ENCODE results near the gene APBA1.

APBA1 gene

GRCh38 chr9:69593756-69594155 is 78.4 kb downstream of the APBA1 start:
- TF ChIP-seq PATZ1 (CRISPR knock-in tag; IDR thresholded peaks at IDR 0.05; ENCODE audit: borderline replicate concordance) (no peak), RARB (CRISPR knock-in tag; IDR thresholded peaks at IDR 0.05) (no peak), CREB5 (CRISPR knock-in tag; IDR thresholded peaks at IDR 0.05; ENCODE audit: low read depth) (no peak), ZNF8 (CRISPR knock-in tag; IDR thresholded peaks at IDR 0.05) (no peak), ISL1 (CRISPR knock-in tag; IDR thresholded peaks at IDR 0.05) (no peak), TOX (CRISPR knock-in tag; IDR thresholded peaks at IDR 0.05; ENCODE audit: borderline replicate concordance) (no peak)
- TF ChIP-seq, protein P1, sequence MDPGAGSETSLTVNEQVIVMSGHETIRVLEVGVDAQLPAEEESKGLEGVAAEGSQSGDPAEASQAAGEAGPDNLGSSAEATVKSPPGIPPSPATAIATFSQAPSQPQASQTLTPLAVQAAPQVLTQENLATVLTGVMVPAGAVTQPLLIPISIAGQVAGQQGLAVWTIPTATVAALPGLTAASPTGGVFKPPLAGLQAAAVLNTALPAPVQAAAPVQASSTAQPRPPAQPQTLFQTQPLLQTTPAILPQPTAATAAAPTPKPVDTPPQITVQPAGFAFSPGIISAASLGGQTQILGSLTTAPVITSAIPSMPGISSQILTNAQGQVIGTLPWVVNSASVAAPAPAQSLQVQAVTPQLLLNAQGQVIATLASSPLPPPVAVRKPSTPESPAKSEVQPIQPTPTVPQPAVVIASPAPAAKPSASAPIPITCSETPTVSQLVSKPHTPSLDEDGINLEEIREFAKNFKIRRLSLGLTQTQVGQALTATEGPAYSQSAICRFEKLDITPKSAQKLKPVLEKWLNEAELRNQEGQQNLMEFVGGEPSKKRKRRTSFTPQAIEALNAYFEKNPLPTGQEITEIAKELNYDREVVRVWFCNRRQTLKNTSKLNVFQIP (CRISPR knock-in tag; IDR thresholded peaks at IDR 0.05; ENCODE audit: borderline replicate concordance, low read depth), result no peak
- TF ChIP-seq, protein P2, sequence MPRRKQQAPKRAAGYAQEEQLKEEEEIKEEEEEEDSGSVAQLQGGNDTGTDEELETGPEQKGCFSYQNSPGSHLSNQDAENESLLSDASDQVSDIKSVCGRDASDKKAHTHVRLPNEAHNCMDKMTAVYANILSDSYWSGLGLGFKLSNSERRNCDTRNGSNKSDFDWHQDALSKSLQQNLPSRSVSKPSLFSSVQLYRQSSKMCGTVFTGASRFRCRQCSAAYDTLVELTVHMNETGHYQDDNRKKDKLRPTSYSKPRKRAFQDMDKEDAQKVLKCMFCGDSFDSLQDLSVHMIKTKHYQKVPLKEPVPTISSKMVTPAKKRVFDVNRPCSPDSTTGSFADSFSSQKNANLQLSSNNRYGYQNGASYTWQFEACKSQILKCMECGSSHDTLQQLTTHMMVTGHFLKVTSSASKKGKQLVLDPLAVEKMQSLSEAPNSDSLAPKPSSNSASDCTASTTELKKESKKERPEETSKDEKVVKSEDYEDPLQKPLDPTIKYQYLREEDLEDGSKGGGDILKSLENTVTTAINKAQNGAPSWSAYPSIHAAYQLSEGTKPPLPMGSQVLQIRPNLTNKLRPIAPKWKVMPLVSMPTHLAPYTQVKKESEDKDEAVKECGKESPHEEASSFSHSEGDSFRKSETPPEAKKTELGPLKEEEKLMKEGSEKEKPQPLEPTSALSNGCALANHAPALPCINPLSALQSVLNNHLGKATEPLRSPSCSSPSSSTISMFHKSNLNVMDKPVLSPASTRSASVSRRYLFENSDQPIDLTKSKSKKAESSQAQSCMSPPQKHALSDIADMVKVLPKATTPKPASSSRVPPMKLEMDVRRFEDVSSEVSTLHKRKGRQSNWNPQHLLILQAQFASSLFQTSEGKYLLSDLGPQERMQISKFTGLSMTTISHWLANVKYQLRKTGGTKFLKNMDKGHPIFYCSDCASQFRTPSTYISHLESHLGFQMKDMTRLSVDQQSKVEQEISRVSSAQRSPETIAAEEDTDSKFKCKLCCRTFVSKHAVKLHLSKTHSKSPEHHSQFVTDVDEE (CRISPR knock-in tag; IDR thresholded peaks at IDR 0.05), result no peak
- no peak for ATAC-seq

DNA sequence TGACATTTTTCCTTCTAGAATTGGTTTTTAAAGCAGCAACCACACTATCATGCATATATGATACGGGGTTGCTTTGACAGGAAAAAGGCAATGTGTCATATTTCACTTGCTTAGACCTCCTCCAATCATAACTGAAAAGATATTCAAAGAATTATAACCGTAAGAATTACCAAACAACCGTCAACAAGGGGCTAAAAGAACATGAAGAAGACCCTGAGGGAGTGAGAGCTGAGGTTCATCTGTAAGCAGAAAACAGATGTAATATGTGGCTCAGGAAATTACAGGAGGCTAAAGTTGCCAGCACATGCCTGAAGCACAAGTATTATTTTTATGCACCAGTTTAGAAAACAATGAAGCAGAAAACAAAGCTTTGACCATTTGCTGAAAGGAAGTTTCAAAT is 78.9 kb downstream of the APBA1 start:
- no peak for ATAC-seq
- no peak for TF ChIP-seq ZNF8 (CRISPR knock-in tag; IDR thresholded peaks at IDR 0.05)
- TF ChIP-seq ZFP3 (CRISPR knock-in tag; IDR thresholded peaks at IDR 0.05), result no peak
- no peak for TF ChIP-seq ZNF70 (CRISPR knock-in tag; IDR thresholded peaks at IDR 0.05)
- no peak for TF ChIP-seq ZNF565 (CRISPR knock-in tag; conservative IDR thresholded peaks at IDR 0.05; ENCODE audit: low read depth)
- TF ChIP-seq CREB5 (CRISPR knock-in tag; IDR thresholded peaks at IDR 0.05; ENCODE audit: low read depth), result no peak
- no peak for TF ChIP-seq PATZ1 (CRISPR knock-in tag; IDR thresholded peaks at IDR 0.05; ENCODE audit: borderline replicate concordance)
- no peak for TF ChIP-seq TCF4 (CRISPR knock-in tag; IDR thresholded peaks at IDR 0.05; ENCODE audit: borderline replicate concordance)
- no peak for TF ChIP-seq RARB (CRISPR knock-in tag; IDR thresholded peaks at IDR 0.05)
- no peak for TF ChIP-seq BACH2 (CRISPR knock-in tag; IDR thresholded peaks at IDR 0.05; ENCODE audit: borderline replicate concordance)
- TF ChIP-seq ZC3H10 (CRISPR knock-in tag; IDR thresholded peaks at IDR 0.05), result no peak
- no peak for TF ChIP-seq ISL1 (CRISPR knock-in tag; IDR thresholded peaks at IDR 0.05)
- TF ChIP-seq, protein P2 (CRISPR knock-in tag; IDR thresholded peaks at IDR 0.05), result no peak

Measured in SK-N-SH treated with all-trans-retinoic acid at 6 μM for 48 hours (cell line).